ENCODE measurements around the gene PDCL2.

GRCh38 chr4:55575513-55575912 is 16.5 kb downstream of the PDCL2 start:
- TF ChIP-seq ZNF8 (CRISPR knock-in tag; IDR thresholded peaks at IDR 0.05) = no peak
- no peak for TF ChIP-seq ARNTL (CRISPR knock-in tag; IDR thresholded peaks at IDR 0.05; ENCODE audit: borderline replicate concordance, low read depth)
- no peak for TF ChIP-seq CSDC2 (CRISPR knock-in tag; IDR thresholded peaks at IDR 0.05)
- no peak for TF ChIP-seq GLIS3 (CRISPR knock-in tag; IDR thresholded peaks at IDR 0.05)

Measured in SK-N-SH treated with all-trans-retinoic acid at 6 μM for 48 hours (cell line).